GM23248 (cell line): ENCODE results near the gene CSE1L.

Source experiments
- EZH2 ChIP-seq: fragments of 200-600 bp; sonication (generic); IDR thresholded peaks from 2 replicates; pipeline ENCODE4 v1.6.1; 2018; ENCODE audit warnings: antibody characterized with exemption, mild to moderate bottlenecking; ENCODE audit not compliant: insufficient read depth, poor library complexity, severe bottlenecking
- EZH2phosphoT487 ChIP-seq: fragments of 200-600 bp; sonication (generic); IDR thresholded peaks from 2 replicates; pipeline ENCODE4 v1.6.1; 2018; ENCODE audit warnings: antibody characterized with exemption, moderate library complexity, mild to moderate bottlenecking, low read depth; ENCODE audit not compliant: insufficient read depth

- TF ChIP-seq EZH2 (no peak), EZH2phosphoT487 (no peak)
Measured at GRCh38 chr20:49119988-49120387, 73.9 kb downstream of the CSE1L start.
